B cell (primary cell): ENCODE data around the gene HAGH. TPM values are rescaled to one million over a fixed set of nuclear protein-coding genes. Genes with fewer than 3 reads are reported as not detected.
A peak's percentile ranks its signal among the peaks of the same experiment; 100 is the strongest.

ENCODE experiments used
- ATAC-seq: fragments of 200-7000 bp; cut with Tn5 transposase; one replicate; pipeline ENCODE4 v1.10.0; 2021; ENCODE audit warnings: low read depth, mild to moderate bottlenecking, moderate number of reproducible peaks, moderate library complexity
- CTCF ChIA-PET: fragments of 350-600 bp; sonication (Branson Sonifier 250); formaldehyde crosslinking; loops from one replicate; lab custom pipeline; 2021; ENCODE audit warnings: antibody characterized with exemption, inconsistent platforms; lab: Charles Lee
- POLR2A ChIA-PET: fragments of 350-600 bp; sonication (Branson Sonifier 250); formaldehyde crosslinking; loops from one replicate; lab custom pipeline; 2021; ENCODE audit warnings: antibody characterized with exemption; lab: Charles Lee
- DNase-seq: peaks from one replicate; pipeline ENCODE4 v3.0.0; 2013
- H2AFZ ChIP-seq: 2 replicates; pipeline ENCODE4 v1.6.1; 2012; ENCODE audit warnings: mild to moderate bottlenecking, low read depth, low read length; ENCODE audit not compliant: insufficient read depth, poor library complexity, severe bottlenecking
- H3K27ac ChIP-seq, 2 donors: 1 replicate in 1 of 2; 2 replicates in 1 of 2; pipeline ENCODE4 v1.5.1; 2012 to 2013; ENCODE audit warnings: low read length in 2 of 2, mild to moderate bottlenecking in 2 of 2, moderate library complexity in 1 of 2
- H3K27me3 ChIP-seq, 4 experiments: fragments of 200-600 bp in 1 of 4; sonication (generic) in 1 of 4; replicated peaks in 1 of 4; 1 replicate in 2 of 4; 2 replicates in 2 of 4; pipeline versions ENCODE4 v1.6.1 to v1.7.0; 2013 to 2016; ENCODE audit warnings: low read length in 3 of 4, mild to moderate bottlenecking in 2 of 4, mixed read lengths in 1 of 4, moderate library complexity in 1 of 4; ENCODE audit not compliant: insufficient read depth in 4 of 4, control insufficient read depth in 3 of 4; ENCODE audit errors: control extremely low read depth in 1 of 4
- H3K36me3 ChIP-seq, 2 experiments: replicated peaks in 1 of 2; 1 replicate in 1 of 2; 2 replicates in 1 of 2; pipeline versions ENCODE4 v1.6.1 to v1.7.1; 2013; ENCODE audit warnings: low read length in 1 of 2; ENCODE audit not compliant: insufficient read depth in 2 of 2, control insufficient read depth in 1 of 2; ENCODE audit errors: control extremely low read depth in 1 of 2, extremely low read depth in 1 of 2
- H3K4me1 ChIP-seq, 2 donors: fragments of 200-600 bp in 1 of 2; sonication (generic) in 1 of 2; 1 replicate in 1 of 2; 2 replicates in 1 of 2; pipeline versions ENCODE4 v1.5.1 to v1.6.1; 2013 to 2017; ENCODE audit warnings: low read length in 2 of 2; ENCODE audit not compliant: control insufficient read depth in 2 of 2, insufficient read depth in 2 of 2
- H3K4me2 ChIP-seq: replicated peaks from 2 replicates; pipeline ENCODE3; 2012; ENCODE audit warnings: mild to moderate bottlenecking, low read depth, low read length; ENCODE audit not compliant: poor library complexity, severe bottlenecking
- H3K4me3 ChIP-seq, 5 experiments: fragments of 200-600 bp in 1 of 5; sonication (generic) in 1 of 5; 1 replicate in 3 of 5; 2 replicates in 2 of 5; pipeline versions ENCODE4 v1.5.1 to v1.7.0; 2011 to 2016; ENCODE audit warnings: low read length in 4 of 5, mild to moderate bottlenecking in 4 of 5, low read depth in 2 of 5, control low read depth in 1 of 5, moderate library complexity in 1 of 5; ENCODE audit not compliant: insufficient read depth in 1 of 5; ENCODE audit errors: control extremely low read depth in 1 of 5, extremely low read depth in 1 of 5
- H3K79me2 ChIP-seq: fragments of 200-600 bp; sonication (generic); one replicate; pipeline ENCODE4 v1.6.0; 2016; ENCODE audit warnings: low read length; ENCODE audit not compliant: control insufficient read depth, insufficient read depth
- H3K9ac ChIP-seq: fragments of 200-600 bp; sonication (generic); 2 replicates; pipeline ENCODE4 v1.6.1; 2017; ENCODE audit warnings: mild to moderate bottlenecking, low read length, moderate library complexity
- H3K9me3 ChIP-seq, 3 donors: one replicate each; pipeline versions ENCODE4 v1.6.1 to v1.7.1; 2013; ENCODE audit warnings: low read length in 2 of 3; ENCODE audit not compliant: control insufficient read depth in 2 of 3, insufficient read depth in 1 of 3; ENCODE audit errors: control extremely low read depth in 1 of 3
- H4K20me1 ChIP-seq: 2 replicates; pipeline ENCODE4 v1.6.0; 2012; ENCODE audit warnings: mild to moderate bottlenecking, low read length; ENCODE audit not compliant: insufficient read depth, control insufficient read depth, poor library complexity, severe bottlenecking
- H3K27ac Mint-ChIP-seq: one replicate; pipeline ENCODE4 v1.8.0; 2021; ENCODE audit warnings: mixed read lengths
- H3K27me3 Mint-ChIP-seq: one replicate; pipeline ENCODE4 v1.8.0; 2021; ENCODE audit warnings: mixed read lengths
- H3K4me1 Mint-ChIP-seq: one replicate; pipeline ENCODE4 v1.8.0; 2021; ENCODE audit warnings: mixed read lengths
- H3K4me3 Mint-ChIP-seq: one replicate; pipeline ENCODE4 v1.8.0; 2021; ENCODE audit warnings: mixed read lengths
- H3K9me3 Mint-ChIP-seq: one replicate; pipeline ENCODE4 v1.8.0; 2022; ENCODE audit warnings: mixed read lengths; ENCODE audit not compliant: insufficient read depth
- EZH2 ChIP-seq: IDR thresholded peaks from 2 replicates; pipeline ENCODE4 v1.6.1; 2012; ENCODE audit warnings: borderline replicate concordance, low read depth, mild to moderate bottlenecking, moderate library complexity, low read length; ENCODE audit not compliant: insufficient read depth, poor library complexity, severe bottlenecking
- WGBS: methylation state at CpG from one replicate; pipeline ENCODE4 v1.1.5; 2013; ENCODE audit warnings: missing lambda C conversion rate; ENCODE audit not compliant: insufficient coverage; 5-methylcytosine and 5-hydroxymethylcytosine counted together
- intact Hi-C: fragments of 100-400 bp; cut with micrococcal nuclease; formaldehyde crosslinking; loops from one replicate; pipeline ENCODE4 v1.10.0; 2022
- polyA plus RNA-seq: library from polyadenylated mRNA; depleted of rRNA; stranded (reverse); fragments of >200 nt; gene quantifications from 2 replicates; pipeline ENCODE4 v1.2.3, GENCODE V29; 2012
- total RNA-seq, 2 donors: library from RNA; stranded (reverse); fragments of 120-200 nt in 1 of 2; gene quantifications; 1 replicate in 1 of 2; 2 replicates in 1 of 2; pipeline versions ENCODE4 v1.2.3 to v1.2.4, GENCODE V29; 2013 to 2022
- TF ChIP-seq, protein P1 (sequence below): fragments of 200-600 bp; IDR thresholded peaks from one replicate; pipeline ENCODE4 v1.8.0; 2022; ENCODE audit warnings: antibody characterized with exemption, mild to moderate bottlenecking

Gene HAGH
- total and polyA plus RNA-seq, 2 donors (not counting 1 experiment from before 2014, with no cell fraction given): 50.6 to 74.2 TPM

DNA sequence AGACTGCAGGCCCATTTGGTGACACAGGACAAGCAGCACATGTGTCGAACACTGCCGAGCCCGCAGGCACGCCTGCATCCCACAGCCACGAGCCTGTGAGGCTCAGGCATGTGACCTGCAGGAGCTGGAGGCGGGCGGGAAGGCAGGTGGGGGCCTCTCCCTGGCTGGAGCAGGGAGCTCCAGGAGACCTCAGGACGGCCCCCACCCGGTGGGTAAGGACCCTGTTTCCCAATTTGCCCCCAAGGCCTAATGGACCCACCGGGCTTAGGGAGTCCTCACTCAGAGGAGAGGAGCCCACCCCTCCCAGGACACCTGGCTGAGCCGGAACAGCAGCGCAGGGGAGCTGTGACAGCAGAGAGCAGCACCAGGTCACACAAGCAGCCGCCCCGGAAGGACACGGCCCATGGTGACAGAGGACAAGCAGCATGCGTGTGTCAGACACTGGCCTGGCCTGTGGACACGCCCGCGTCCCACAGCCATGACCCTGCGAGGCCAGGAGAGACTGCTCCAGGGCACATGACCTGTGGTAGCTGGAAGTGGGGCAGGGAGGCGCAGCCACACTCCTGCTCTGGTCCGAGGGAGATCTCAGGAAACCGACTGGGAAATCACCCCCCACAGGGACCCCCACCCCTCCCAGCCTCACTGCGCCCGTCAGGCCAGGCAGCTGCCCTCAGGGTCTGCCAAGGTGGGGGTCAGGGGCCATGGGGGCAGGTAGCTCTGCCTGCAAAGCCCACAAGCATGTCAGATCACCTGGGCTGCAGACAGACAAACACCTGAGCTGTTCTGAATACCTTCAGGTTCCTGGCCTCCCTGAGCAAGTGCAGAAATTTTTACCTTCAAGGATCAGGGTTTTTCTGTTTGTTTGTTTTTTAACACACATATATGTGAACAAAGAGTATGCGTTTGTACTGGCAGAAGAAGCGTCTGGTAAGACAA, 46.6 kb downstream of the HAGH start:
- Histone ChIP-seq H3K4me2 (no peak overlapping the region), H4K20me1 (peaks cover 76% of the 10 kb centered on the region), H3K9ac (no peak overlapping the region), H3K27me3 (no peaks in the 10 kb centered on the region), H3K4me1 (peaks cover 10 to 35% of the 10 kb centered on the region in 2 donors), H3K4me3 (no peak overlapping the region), H3K27ac (no peak overlapping the region), H3K79me2 (peaks cover 50% of the 10 kb centered on the region), H2AFZ (no peak overlapping the region), H3K36me3 (peaks cover 0 to 29% of the 10 kb centered on the region in 2 experiments), H3K9me3 (no peaks in the 10 kb centered on the region)
- POLR2A ChIA-PET: interaction anchor here (0.6 to 0.7 kb wide), 2 partner anchors 40 to 1343 kb away, joined by 4 to 8 read pairs; no protein-coding TSS in a partner anchor
- intact Hi-C loops: no loop called here
- no peak for ATAC-seq
- no peak overlapping the region for H3K27ac Mint-ChIP-seq
- H3K27me3 Mint-ChIP-seq: no peaks in the 10 kb centered on the region
- 97% methylated on average over 27 of the region's 27 CpGs for WGBS
- no peaks in the 10 kb centered on the region for H3K9me3 Mint-ChIP-seq
- peak overlapping the region; percentile 88 for H3K4me3 Mint-ChIP-seq
- CTCF ChIA-PET: interaction anchor here (1.3 to 1.6 kb wide), 2 partner anchors 8 to 69 kb away, joined by 3 to 4 read pairs; partner anchors contain the start of genes EME2 and MRPS34
- H3K4me1 Mint-ChIP-seq: peaks cover 25% of the 10 kb centered on the region
- TF ChIP-seq EZH2: no peak
- TF ChIP-seq, protein P1, sequence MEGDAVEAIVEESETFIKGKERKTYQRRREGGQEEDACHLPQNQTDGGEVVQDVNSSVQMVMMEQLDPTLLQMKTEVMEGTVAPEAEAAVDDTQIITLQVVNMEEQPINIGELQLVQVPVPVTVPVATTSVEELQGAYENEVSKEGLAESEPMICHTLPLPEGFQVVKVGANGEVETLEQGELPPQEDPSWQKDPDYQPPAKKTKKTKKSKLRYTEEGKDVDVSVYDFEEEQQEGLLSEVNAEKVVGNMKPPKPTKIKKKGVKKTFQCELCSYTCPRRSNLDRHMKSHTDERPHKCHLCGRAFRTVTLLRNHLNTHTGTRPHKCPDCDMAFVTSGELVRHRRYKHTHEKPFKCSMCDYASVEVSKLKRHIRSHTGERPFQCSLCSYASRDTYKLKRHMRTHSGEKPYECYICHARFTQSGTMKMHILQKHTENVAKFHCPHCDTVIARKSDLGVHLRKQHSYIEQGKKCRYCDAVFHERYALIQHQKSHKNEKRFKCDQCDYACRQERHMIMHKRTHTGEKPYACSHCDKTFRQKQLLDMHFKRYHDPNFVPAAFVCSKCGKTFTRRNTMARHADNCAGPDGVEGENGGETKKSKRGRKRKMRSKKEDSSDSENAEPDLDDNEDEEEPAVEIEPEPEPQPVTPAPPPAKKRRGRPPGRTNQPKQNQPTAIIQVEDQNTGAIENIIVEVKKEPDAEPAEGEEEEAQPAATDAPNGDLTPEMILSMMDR: no peak
- no peak for DNase-seq
